Spleen (tissue), 3 donors: Measurements from ENCODE around the gene AKR1C2.
"Not testable (repeated sequence)": the region's sequence is repeated elsewhere in the genome, so short reads cannot be mapped to it uniquely, and the experiment has no call there.

Experiments
- POLR2A ChIP-seq, 3 donors: fragments of 450-650 bp; IDR thresholded peaks; one replicate each; pipeline ENCODE4 v1.5.1; 2017; ENCODE audit warnings: antibody characterized with exemption in 3 of 3, mild to moderate bottlenecking in 1 of 3
- POLR2AphosphoS5 ChIP-seq, 3 donors: sonication (generic); formaldehyde crosslinking; IDR thresholded peaks; one replicate each; pipeline ENCODE4 v1.5.1; 2017; ENCODE audit warnings: antibody characterized with exemption in 3 of 3

DNA sequence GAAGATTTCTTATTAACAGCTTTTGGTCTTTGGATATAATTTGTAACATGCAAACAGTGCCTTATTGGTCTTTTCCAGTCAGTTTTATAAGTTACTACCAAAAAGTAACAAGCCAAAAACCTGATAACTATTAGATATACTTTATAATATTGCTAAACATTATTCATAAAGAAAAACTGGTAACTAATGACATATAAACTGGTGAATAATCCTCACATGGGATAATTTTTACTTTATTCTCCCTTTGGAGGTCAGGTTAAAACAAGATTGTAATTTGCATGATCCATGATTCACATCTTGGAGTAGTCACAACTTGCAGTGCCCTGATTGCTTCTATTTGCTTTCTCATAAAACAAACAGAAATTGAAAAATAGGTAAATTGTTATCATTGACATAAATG lies 844 bp upstream of the AKR1C2 start:
- TF ChIP-seq POLR2A, POLR2AphosphoS5 (IDR thresholded peaks at IDR 0.05): not testable (repeated sequence)
